Amniotic stem cell (primary cell): ENCODE measurements around the gene TRPM4.
"Not testable (repeated sequence)": the region's sequence is repeated elsewhere in the genome, so short reads cannot be mapped to it uniquely, and the experiment has no call there.

Experiments used
- DNase-seq: peaks from one replicate; lab custom pipeline; 2025; lab: John Stamatoyannopoulos, UW

TRPM4 gene

GRCh38 chr19:49157445-49158224 lies at the start of gene TRPM4:
TSS of gene TRPM4 (plus strand) at chr19:49157792. CDS start at chr19:49157867, 75 bp downstream.
- DNase-seq = peak; percentile 72

GRCh38 chr19:49109051-49109450 lies 48.5 kb upstream of the TRPM4 start:
- no peak for DNase-seq

GRCh38 chr19:49109569-49110233 lies 47.9 kb upstream of the TRPM4 start:
- DNase-seq = no peak

- DNase-seq = no peak
Measured at GRCh38 chr19:49110567-49110966, 47.0 kb upstream of the TRPM4 start.

- DNase-seq = no peak
Measured at GRCh38 chr19:49111218-49111998, 46.2 kb upstream of the TRPM4 start.

- DNase-seq = no peak
Measured at GRCh38 chr19:49113762-49114629, 43.6 kb upstream of the TRPM4 start, which contains the start of gene LIN7B. TSS of gene LIN7B (plus strand) at chr19:49114370. CDS start at chr19:49114405, 35 bp downstream.

GRCh38 chr19:49114630-49115363 lies 42.8 kb upstream of the TRPM4 start:
- no peak for DNase-seq

- no peak for DNase-seq
Measured at GRCh38 chr19:49116544-49116943, 41.0 kb upstream of the TRPM4 start.

- no peak for DNase-seq
Measured at GRCh38 chr19:49117677-49118564, 39.7 kb upstream of the TRPM4 start.

GRCh38 chr19:49118565-49119410 lies 38.8 kb upstream of the TRPM4 start, which contains the start of gene C19orf73:
TSS of gene C19orf73 (minus strand) at chr19:49119143. CDS start at chr19:49119022, 121 bp downstream.
- peak; percentile 91 for DNase-seq

- DNase-seq = peak; percentile 45
Measured at GRCh38 chr19:49119411-49120324, 37.9 kb upstream of the TRPM4 start, which contains the start of gene PPFIA3. TSS of gene PPFIA3 (plus strand) at chr19:49119544. CDS start at chr19:49127874, 8,330 bp downstream.

GRCh38 chr19:49120325-49120683 lies 37.3 kb upstream of the TRPM4 start:
- DNase-seq = no peak

- no peak for DNase-seq
Measured at GRCh38 chr19:49120868-49121267, 36.7 kb upstream of the TRPM4 start.

- DNase-seq = not testable (repeated sequence)
Measured at GRCh38 chr19:49121841-49122240, 35.8 kb upstream of the TRPM4 start.

- DNase-seq = not testable (repeated sequence)
Measured at GRCh38 chr19:49123285-49123684, 34.3 kb upstream of the TRPM4 start.

- no peak for DNase-seq
Measured at GRCh38 chr19:49125025-49125731, 32.4 kb upstream of the TRPM4 start.

- no peak for DNase-seq
Measured at GRCh38 chr19:49126575-49126974, 31.0 kb upstream of the TRPM4 start.
